ENCODE measurements around the gene DARS2. TPM values are rescaled to one million over a fixed set of nuclear protein-coding genes. Genes with fewer than 3 reads are reported as not detected.
"Not testable (repeated sequence)": the region's sequence is repeated elsewhere in the genome, so short reads cannot be mapped to it uniquely, and the experiment has no call there.

Gene DARS2
- 10 to 100 TPM; 42.7 to 44.1 TPM for total RNA-seq

DNA sequence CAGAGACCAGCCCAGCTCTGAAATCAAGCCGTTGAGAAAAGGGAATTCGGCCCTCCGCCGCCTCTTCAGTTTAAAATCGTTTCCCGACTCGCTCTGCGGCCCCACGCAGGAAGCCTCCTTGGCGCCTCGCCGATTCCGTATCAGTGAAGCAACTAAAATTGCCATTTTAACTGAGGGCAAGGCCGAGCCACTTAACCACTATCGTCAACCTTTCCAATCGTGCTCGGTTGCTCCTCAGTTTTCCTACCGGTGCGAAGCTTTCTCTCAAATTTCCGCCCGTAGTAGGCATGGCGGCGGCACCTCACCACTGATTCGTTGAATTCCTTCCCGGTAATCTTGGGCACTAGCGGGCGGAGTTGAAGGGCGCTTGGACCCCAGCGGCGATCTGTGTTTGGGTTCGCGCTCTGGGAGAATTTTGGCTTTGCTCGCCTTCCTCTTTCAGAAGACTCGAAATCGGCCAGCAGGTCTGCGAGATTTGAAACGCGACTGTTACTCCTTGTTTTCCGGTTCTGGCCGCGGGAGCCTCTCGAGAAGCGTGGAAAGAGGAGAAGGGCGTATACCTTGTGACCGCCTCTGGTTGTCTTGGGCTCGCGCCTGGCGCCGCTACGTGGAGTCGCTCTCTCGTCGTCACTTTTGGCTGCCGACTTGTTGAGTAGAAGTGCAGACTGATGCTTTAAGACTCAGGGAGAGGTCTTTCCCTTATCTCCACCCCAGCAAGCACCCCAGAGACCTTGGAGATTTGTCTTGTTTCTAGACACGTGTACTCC lies at the start of gene DARS2, which contains the start of gene CENPL:
TSS of gene DARS2 (plus strand) at position 359 of the 767 bp plus-strand sequence. CDS start 557 bp downstream, outside the sequence.
TSS of gene CENPL (minus strand) at position 569 of the 767 bp plus-strand sequence. CDS start 13,584 bp downstream, outside the sequence.
- DNase-seq: peak; percentile 95
- H3K27me3 Mint-ChIP-seq (ENCODE audit: low read depth): no peaks in the 10 kb centered on the region
- no peaks in the 10 kb centered on the region for H3K9me3 Mint-ChIP-seq
- intact Hi-C loops (cut with micrococcal nuclease): loop anchor here (1.0 to 5.0 kb wide), 14 partner anchors 44 to 1292 kb away; partner anchors contain the start of genes CACYBP, KLHL20, RABGAP1L and RC3H1
- peak within 1 kb of the TSS; percentile 93 for H3K4me3 Mint-ChIP-seq
- CTCF ChIA-PET: interaction anchor here (0.7 to 4.4 kb wide), 7 partner anchors 40 to 1082 kb away, joined by 3 to 32 read pairs (median 3); partner anchors contain the start of gene KLHL20
- peak within 1 kb of the TSS; percentile 98 for H3K27ac Mint-ChIP-seq
- H3K4me1 Mint-ChIP-seq (ENCODE audit: low read depth): peaks cover 46% of the 10 kb centered on the region
- H3K36me3 Mint-ChIP-seq (ENCODE audit: low read depth): peaks cover 28% of the 10 kb centered on the region

DNA sequence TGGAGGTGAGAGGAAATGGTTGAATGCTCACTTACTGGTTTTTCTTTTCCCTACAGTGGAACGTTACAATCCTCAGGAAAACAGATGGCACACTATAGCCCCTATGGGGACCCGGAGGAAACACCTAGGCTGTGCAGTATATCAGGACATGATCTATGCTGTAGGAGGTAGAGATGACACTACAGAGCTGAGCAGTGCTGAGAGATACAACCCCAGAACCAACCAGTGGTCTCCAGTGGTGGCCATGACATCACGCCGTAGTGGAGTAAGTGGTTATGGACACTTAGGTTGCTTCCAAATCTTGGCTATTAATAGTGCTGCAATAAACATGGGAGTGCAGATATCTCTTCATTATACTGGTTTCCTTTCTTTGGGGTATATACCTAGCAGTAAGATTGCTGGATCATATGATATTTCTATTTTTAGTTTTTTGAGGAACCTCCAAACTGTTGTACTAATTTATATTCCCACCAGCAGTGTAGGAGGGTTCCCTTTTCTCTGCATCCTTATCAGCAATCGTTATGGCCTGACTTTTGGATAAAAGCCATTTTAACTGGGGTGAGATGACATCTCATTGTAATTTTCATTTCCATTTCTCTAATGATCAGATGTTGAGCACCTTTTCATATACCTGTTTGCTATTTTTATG lies 48.8 kb upstream of the DARS2 start:
- intact Hi-C loops (cut with micrococcal nuclease): no loop called here
- H3K36me3 Mint-ChIP-seq (ENCODE audit: low read depth): peaks cover 24% of the 10 kb centered on the region
- no peaks in the 10 kb centered on the region for H3K27me3 Mint-ChIP-seq (ENCODE audit: low read depth)
- DNase-seq: no peak
- H3K27ac Mint-ChIP-seq: no peak overlapping the region
- H3K4me1 Mint-ChIP-seq (ENCODE audit: low read depth): peaks cover 3% of the 10 kb centered on the region
- no peak overlapping the region for H3K4me3 Mint-ChIP-seq
- CTCF ChIA-PET: no interaction called here
- H3K9me3 Mint-ChIP-seq: no peaks in the 10 kb centered on the region

DNA sequence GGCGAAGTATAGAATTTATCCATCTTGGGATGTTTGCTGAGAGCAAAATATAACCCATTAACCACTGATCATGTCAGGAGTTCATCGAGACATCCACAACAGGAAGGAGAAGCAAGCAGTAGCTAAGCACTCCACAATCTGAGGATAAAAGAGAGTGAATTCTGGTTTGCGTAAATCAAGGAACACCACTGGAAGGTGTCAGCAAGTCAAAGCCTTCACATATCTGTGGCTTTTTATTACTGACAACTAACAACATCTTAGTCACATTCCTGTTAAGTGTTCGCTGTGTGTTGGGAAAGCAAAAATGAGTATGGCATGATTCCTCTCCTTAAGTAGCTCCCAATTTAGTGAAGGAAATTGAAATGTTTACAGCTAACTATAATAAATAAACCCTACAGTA lies 44.5 kb upstream of the DARS2 start:
- H3K4me3 Mint-ChIP-seq: no peak overlapping the region
- intact Hi-C loops (cut with micrococcal nuclease): no loop called here
- no peaks in the 10 kb centered on the region for H3K9me3 Mint-ChIP-seq
- no peaks in the 10 kb centered on the region for H3K27me3 Mint-ChIP-seq (ENCODE audit: low read depth)
- H3K36me3 Mint-ChIP-seq (ENCODE audit: low read depth): peaks cover 39% of the 10 kb centered on the region
- CTCF ChIA-PET: interaction anchor here (1.0 kb wide), 1 partner anchor 351 kb away, joined by 4 read pairs; no protein-coding TSS in a partner anchor
- no peak overlapping the region for H3K27ac Mint-ChIP-seq
- H3K4me1 Mint-ChIP-seq (ENCODE audit: low read depth): peaks cover 3% of the 10 kb centered on the region
- no peak for DNase-seq

- Mint-ChIP-seq H3K4me1 (ENCODE audit: low read depth) (no peaks in the 10 kb centered on the region), H3K9me3 (no peaks in the 10 kb centered on the region), H3K36me3 (ENCODE audit: low read depth) (peaks cover 27% of the 10 kb centered on the region), H3K27ac (no peak overlapping the region), H3K27me3 (ENCODE audit: low read depth) (no peaks in the 10 kb centered on the region), H3K4me3 (no peak overlapping the region)
- DNase-seq: no peak
- CTCF ChIA-PET: interaction anchor here (0.9 kb wide), 1 partner anchor 19 kb away, joined by 4 read pairs; no protein-coding TSS in a partner anchor
- intact Hi-C loops (cut with micrococcal nuclease): no loop called here
These were observed 39.5 kb upstream of the DARS2 start for GRCh38 chr1:173784997-173785396.

DNA sequence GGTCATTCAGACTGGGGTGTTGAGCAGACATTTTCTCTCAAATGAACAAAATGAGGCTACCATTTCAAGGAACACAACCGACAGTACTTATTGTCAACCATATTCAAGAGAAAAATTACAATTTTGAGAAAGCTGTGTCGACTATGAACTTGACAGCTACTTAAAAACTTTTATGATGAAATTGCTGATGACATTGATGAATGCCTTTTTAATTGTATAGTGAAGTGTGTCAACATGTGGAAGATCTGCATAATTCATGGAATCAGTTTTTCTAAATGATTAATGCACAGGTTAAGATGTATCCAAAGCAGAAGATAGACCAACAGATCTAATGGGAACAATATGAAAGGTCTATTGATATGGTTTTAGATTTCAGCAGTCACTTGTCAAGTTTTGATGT lies 34.6 kb upstream of the DARS2 start:
- no peak overlapping the region for H3K4me3 Mint-ChIP-seq
- no peak overlapping the region for H3K27ac Mint-ChIP-seq
- intact Hi-C loops (cut with micrococcal nuclease): no loop called here
- CTCF ChIA-PET: no interaction called here
- no peaks in the 10 kb centered on the region for H3K4me1 Mint-ChIP-seq (ENCODE audit: low read depth)
- DNase-seq: no peak
- peaks cover 17% of the 10 kb centered on the region for H3K36me3 Mint-ChIP-seq (ENCODE audit: low read depth)
- H3K9me3 Mint-ChIP-seq: no peaks in the 10 kb centered on the region
- H3K27me3 Mint-ChIP-seq (ENCODE audit: low read depth): no peaks in the 10 kb centered on the region

GRCh38 chr1:173798078-173798477 lies 26.4 kb upstream of the DARS2 start:
- CTCF ChIA-PET: no interaction called here
- peaks cover 22% of the 10 kb centered on the region for H3K36me3 Mint-ChIP-seq (ENCODE audit: low read depth)
- intact Hi-C loops (cut with micrococcal nuclease): no loop called here
- no peak overlapping the region for H3K27ac Mint-ChIP-seq
- H3K4me3 Mint-ChIP-seq: no peak overlapping the region
- DNase-seq: no peak
- no peaks in the 10 kb centered on the region for H3K4me1 Mint-ChIP-seq (ENCODE audit: low read depth)
- no peaks in the 10 kb centered on the region for H3K27me3 Mint-ChIP-seq (ENCODE audit: low read depth)
- no peaks in the 10 kb centered on the region for H3K9me3 Mint-ChIP-seq

GRCh38 chr1:173799995-173800394 lies 24.5 kb upstream of the DARS2 start:
- H3K36me3 Mint-ChIP-seq (ENCODE audit: low read depth): peaks cover 23% of the 10 kb centered on the region
- H3K4me1 Mint-ChIP-seq (ENCODE audit: low read depth); H3K27me3 Mint-ChIP-seq (ENCODE audit: low read depth); H3K4me3 Mint-ChIP-seq; CTCF ChIA-PET; DNase-seq; H3K9me3 Mint-ChIP-seq; H3K27ac Mint-ChIP-seq; intact Hi-C loops (cut with micrococcal nuclease): not testable (repeated sequence)

GRCh38 chr1:173802961-173803360 lies 21.5 kb upstream of the DARS2 start:
- CTCF ChIA-PET: interaction anchor here (0.5 to 0.7 kb wide), 2 partner anchors 16 to 200 kb away, joined by 3 read pairs; partner anchors contain the start of gene SLC9C2
- no peaks in the 10 kb centered on the region for H3K4me1 Mint-ChIP-seq (ENCODE audit: low read depth)
- H3K27ac Mint-ChIP-seq: no peak overlapping the region
- no peaks in the 10 kb centered on the region for H3K9me3 Mint-ChIP-seq
- intact Hi-C loops (cut with micrococcal nuclease): no loop called here
- peaks cover 31% of the 10 kb centered on the region for H3K36me3 Mint-ChIP-seq (ENCODE audit: low read depth)
- no peak overlapping the region for H3K4me3 Mint-ChIP-seq
- H3K27me3 Mint-ChIP-seq (ENCODE audit: low read depth): no peaks in the 10 kb centered on the region
- no peak for DNase-seq

- CTCF ChIA-PET: not testable (repeated sequence)
- peaks cover 50% of the 10 kb centered on the region for H3K36me3 Mint-ChIP-seq (ENCODE audit: low read depth)
These were observed 10.8 kb upstream of the DARS2 start for GRCh38 chr1:173813654-173814053.

GRCh38 chr1:173818459-173818858 lies 6.0 kb upstream of the DARS2 start:
- peaks cover 39% of the 10 kb centered on the region for H3K36me3 Mint-ChIP-seq (ENCODE audit: low read depth)
- CTCF ChIA-PET: interaction anchor here (0.6 to 1.0 kb wide), 3 partner anchors 15 to 399 kb away, joined by 3 read pairs; no protein-coding TSS in a partner anchor

More at GRCh38 chr1:173813654-173814053, 10.8 kb upstream of the DARS2 start:
- H3K4me3 Mint-ChIP-seq; H3K27me3 Mint-ChIP-seq (ENCODE audit: low read depth); H3K9me3 Mint-ChIP-seq; DNase-seq; intact Hi-C loops (cut with micrococcal nuclease); H3K27ac Mint-ChIP-seq: not testable (repeated sequence)
- peaks cover 14% of the 10 kb centered on the region for H3K4me1 Mint-ChIP-seq (ENCODE audit: low read depth)

DNA sequence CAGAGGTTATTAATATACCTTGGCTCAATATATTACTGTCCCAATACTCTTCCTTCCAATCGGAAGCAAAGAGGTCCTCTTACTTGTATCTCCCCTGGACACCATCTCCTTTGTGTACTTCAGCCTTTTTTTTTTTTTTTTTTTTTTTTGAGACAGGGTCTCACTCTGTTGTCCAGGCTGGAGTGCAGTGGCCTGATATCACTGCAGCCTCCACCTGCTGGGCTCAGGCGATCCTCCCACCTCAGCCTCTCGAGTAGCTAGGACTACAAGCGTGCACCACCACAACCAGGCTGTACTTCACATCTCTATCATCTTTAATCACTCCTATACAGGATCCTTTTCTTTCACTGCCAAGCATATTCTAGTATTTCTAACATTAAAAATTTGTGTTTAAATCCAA lies 2.8 kb upstream of the DARS2 start:
- CTCF ChIA-PET: no interaction called here
- Mint-ChIP-seq H3K9me3 (no peaks in the 10 kb centered on the region), H3K27me3 (ENCODE audit: low read depth) (no peaks in the 10 kb centered on the region), H3K27ac (no peak overlapping the region), H3K4me3 (no peak overlapping the region), H3K36me3 (ENCODE audit: low read depth) (peaks cover 26% of the 10 kb centered on the region), H3K4me1 (ENCODE audit: low read depth) (peaks cover 27% of the 10 kb centered on the region)
- no peak for DNase-seq
- intact Hi-C loops (cut with micrococcal nuclease): loop anchor here (5.0 kb wide), 1 partner anchor 386 kb away; no protein-coding TSS in a partner anchor

More at GRCh38 chr1:173818459-173818858, 6.0 kb upstream of the DARS2 start:
- H3K27ac Mint-ChIP-seq: no peak overlapping the region
- H3K4me1 Mint-ChIP-seq (ENCODE audit: low read depth): peaks cover 34% of the 10 kb centered on the region
- H3K4me3 Mint-ChIP-seq: no peak overlapping the region
- H3K27me3 Mint-ChIP-seq (ENCODE audit: low read depth): no peaks in the 10 kb centered on the region
- no peaks in the 10 kb centered on the region for H3K9me3 Mint-ChIP-seq
- intact Hi-C loops (cut with micrococcal nuclease): no loop called here
- no peak for DNase-seq

DNA sequence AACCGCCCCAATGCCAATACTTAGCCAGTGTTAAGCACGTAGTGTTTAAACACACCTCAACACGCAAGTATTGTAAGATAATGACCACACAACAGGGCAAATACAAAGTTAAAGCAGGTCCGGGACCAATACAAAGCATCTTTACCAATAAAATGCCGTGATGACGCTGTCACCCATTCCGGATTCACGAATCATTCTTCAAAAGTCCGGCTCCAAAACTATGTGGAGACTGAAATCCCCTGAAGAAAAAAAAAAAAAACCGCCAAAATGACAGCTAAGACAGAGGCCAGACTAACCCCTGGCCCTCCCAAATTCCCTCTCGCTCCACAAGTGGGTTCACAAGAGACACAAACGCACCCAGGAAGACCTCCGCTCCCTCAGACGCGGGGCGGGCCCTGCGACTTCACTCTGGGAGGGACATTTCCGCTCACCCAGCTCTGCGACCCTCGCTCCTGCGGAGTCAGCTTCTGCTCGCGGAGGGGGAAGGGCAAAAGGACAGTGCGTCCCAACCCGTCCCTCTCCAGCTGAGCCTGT lies 625 bp upstream of the DARS2 start:
- peaks cover 25% of the 10 kb centered on the region for H3K36me3 Mint-ChIP-seq (ENCODE audit: low read depth)
- peaks cover 43% of the 10 kb centered on the region for H3K4me1 Mint-ChIP-seq (ENCODE audit: low read depth)
- CTCF ChIA-PET: interaction anchor here (0.7 to 4.4 kb wide), 6 partner anchors 41 to 393 kb away, joined by 3 to 32 read pairs (median 4); partner anchors contain the start of gene KLHL20

More for the DNA sequence above, 625 bp upstream of the DARS2 start:
- H3K9me3 Mint-ChIP-seq: no peaks in the 10 kb centered on the region
- intact Hi-C loops (cut with micrococcal nuclease): loop anchor here (1.0 to 5.0 kb wide), 14 partner anchors 44 to 1292 kb away; partner anchors contain the start of genes CACYBP, KLHL20, RABGAP1L and RC3H1
- H3K4me3 Mint-ChIP-seq: peak overlapping the region; percentile 93
- DNase-seq: no peak
- peak overlapping the region; percentile 98 for H3K27ac Mint-ChIP-seq
- H3K27me3 Mint-ChIP-seq (ENCODE audit: low read depth): no peaks in the 10 kb centered on the region
